Right lung (tissue), 5 donors: Measurements from ENCODE around the gene ARHGAP32. TPM values are rescaled to one million over a fixed set of nuclear protein-coding genes. Genes with fewer than 3 reads are reported as not detected.

Experiments used
- polyA plus RNA-seq, 5 donors: library from polyadenylated mRNA; unstranded; fragments of 120-200 nt; gene quantifications; one replicate each; pipeline versions ENCODE4 v1.2.1 to v1.2.3, GENCODE V29; 2013; ENCODE audit warnings: inconsistent platforms in 1 of 5, low replicate concordance in 1 of 5; ENCODE audit not compliant: insufficient read length in 5 of 5, insufficient read depth in 1 of 5

Gene ARHGAP32
- polyA plus RNA-seq, 5 donors = 11.2 to 17.5 (median 14.5) TPM

Other genes with a start within 250 kb of the ARHGAP32 start
- 1 to 10 TPM in 1 of 5 donors, under 1 TPM in 4; 0.48 to 1.1 (median 0.60) TPM for gene TP53AIP1, start 249.5 kb downstream of the ARHGAP32 start, polyA plus RNA-seq
- gene BARX2, start 183.5 kb upstream of the ARHGAP32 start, polyA plus RNA-seq = under 1 TPM in 4 of 5 donors, not detected in 1; 0.12 to 0.57 (median 0.32) TPM